KBM-7 (cell line): ENCODE results near the gene ZNF318.
"Not testable (repeated sequence)": the region's sequence is repeated elsewhere in the genome, so short reads cannot be mapped to it uniquely, and the experiment has no call there.

Experiments used
- DNase-seq: peaks from one replicate; pipeline ENCODE4 v3.0.0-alpha.2; 2015
- in situ Hi-C: fragments of 300-500 bp; cut with MboI; formaldehyde crosslinking; loops from 2 replicates; pipeline ENCODE4 v1.14.3; 2020; ENCODE audit warnings: low sequenced_read_pairs, low pct_unique_long_range_greater_than_20kb, mixed read lengths

Gene ZNF318

GRCh38 chr6:43355862-43356590 is 13.4 kb downstream of the ZNF318 start:
- in situ Hi-C loops = no loop called here
- DNase-seq = peak; percentile 32

- DNase-seq, in situ Hi-C loops: not testable (repeated sequence)
Observed at GRCh38 chr6:43351951-43352350, 17.5 kb downstream of the ZNF318 start.

DNA sequence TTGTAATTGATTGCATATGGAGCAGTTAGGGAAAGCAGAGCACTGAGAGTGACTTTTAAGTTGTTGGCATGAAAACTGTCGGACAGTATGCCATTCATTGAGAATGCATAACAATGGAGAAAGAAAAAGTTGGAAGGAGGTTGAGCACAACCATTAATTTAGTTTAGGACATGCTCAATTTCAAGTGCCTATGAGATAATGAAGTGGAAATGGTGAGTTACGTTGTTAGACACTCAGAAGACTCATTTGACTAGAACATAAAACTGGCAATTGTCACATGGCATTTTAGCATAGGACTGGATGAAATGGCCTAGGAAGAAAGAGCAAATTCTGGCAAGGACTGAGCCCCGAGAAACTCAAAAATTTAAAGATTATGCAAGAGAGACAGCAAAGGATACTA is 22.0 kb downstream of the ZNF318 start:
- no peak for DNase-seq
- in situ Hi-C loops = no loop called here

GRCh38 chr6:43347021-43347420 is 22.4 kb downstream of the ZNF318 start:
- in situ Hi-C loops = no loop called here
- DNase-seq = no peak

GRCh38 chr6:43346243-43346642 is 23.2 kb downstream of the ZNF318 start:
- in situ Hi-C loops, DNase-seq: not testable (repeated sequence)

GRCh38 chr6:43339168-43339567 is 30.3 kb downstream of the ZNF318 start:
- in situ Hi-C loops = no loop called here
- DNase-seq = no peak

- DNase-seq = no peak
- in situ Hi-C loops = no loop called here
Observed at GRCh38 chr6:43338243-43338642, 31.2 kb downstream of the ZNF318 start.

DNA sequence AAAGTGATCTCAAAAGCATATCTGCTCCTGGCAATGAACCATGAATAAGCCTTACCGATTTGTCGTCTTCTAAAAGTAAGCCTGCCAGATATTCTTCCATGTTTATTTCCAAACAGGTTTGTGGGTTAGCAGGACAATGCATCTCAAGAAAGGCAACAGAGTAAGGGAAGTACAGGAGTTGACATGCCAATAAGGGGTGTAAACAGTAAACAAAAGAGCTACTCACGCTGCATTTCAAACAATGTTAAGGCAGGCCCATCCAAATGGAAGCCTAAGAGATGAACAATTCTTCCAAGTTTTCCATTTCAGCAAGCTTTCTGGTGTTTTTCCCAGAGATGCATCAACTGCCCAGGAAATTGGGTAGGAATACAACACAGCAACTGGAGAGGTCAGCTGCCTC is 33.1 kb downstream of the ZNF318 start:
- no peak for DNase-seq
- in situ Hi-C loops = no loop called here

GRCh38 chr6:43335469-43335868 is 34.0 kb downstream of the ZNF318 start:
- in situ Hi-C loops = no loop called here
- DNase-seq = no peak

DNA sequence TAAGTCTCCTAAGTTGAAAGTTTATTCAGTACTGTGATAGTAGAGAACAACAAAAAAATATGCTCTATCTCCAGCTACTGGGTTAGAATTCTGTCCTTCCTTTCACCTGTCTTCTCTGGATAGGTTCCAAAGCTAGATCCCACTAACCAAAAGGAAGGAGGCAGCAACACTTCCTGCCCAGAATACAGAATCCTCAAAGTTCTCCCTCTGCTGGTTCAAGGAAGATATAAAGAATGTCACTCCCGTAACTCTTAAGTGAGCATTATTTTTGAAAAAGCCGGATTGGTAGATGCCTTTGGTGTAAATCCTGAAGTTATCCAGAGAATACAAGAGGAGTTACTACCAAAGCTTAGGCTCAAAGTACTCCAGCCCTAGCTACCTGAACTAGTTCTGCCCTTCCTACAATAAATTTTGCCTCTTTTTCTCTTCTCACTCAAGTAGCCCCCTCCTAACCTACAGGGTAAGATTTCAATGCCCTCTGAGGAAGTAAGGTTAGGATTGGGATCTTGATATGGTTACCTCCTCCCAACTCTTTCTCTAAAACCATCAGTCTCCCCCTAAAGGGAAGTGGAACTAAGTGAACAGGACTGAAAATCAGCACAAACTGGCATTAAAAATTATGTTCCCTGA is 34.9 kb downstream of the ZNF318 start:
- in situ Hi-C loops = no loop called here
- DNase-seq = peak; percentile 65

GRCh38 chr6:43331891-43332290 is 37.6 kb downstream of the ZNF318 start:
- peak; percentile 20 for DNase-seq
- in situ Hi-C loops = no loop called here

- in situ Hi-C loops = no loop called here
- DNase-seq = no peak
Observed at GRCh38 chr6:43331470-43331869, 38.0 kb downstream of the ZNF318 start.

DNA sequence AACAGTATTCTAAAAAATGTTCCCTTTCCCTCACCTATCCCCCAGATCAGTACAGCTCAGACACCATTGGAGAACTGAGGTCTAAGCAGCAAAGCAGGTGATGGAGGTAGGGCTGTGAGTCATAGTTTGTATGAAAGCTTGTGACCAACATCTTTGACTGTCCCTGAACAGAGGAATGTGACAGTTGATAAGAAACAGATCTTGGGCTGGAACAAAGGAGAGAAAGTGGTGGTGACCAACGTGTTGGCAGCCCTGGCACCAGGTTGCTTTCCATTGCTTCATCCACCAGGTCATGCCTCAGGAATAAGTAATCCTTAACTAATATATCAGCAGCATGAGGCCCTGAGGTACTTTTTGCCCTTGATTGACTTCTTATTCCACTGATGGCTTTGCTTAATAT is 40.9 kb downstream of the ZNF318 start:
- DNase-seq = no peak

GRCh38 chr6:43325876-43326275 is 43.6 kb downstream of the ZNF318 start:
- in situ Hi-C loops = no loop called here
- DNase-seq = no peak

More for the DNA sequence above, 40.9 kb downstream of the ZNF318 start:
- in situ Hi-C loops = no loop called here

DNA sequence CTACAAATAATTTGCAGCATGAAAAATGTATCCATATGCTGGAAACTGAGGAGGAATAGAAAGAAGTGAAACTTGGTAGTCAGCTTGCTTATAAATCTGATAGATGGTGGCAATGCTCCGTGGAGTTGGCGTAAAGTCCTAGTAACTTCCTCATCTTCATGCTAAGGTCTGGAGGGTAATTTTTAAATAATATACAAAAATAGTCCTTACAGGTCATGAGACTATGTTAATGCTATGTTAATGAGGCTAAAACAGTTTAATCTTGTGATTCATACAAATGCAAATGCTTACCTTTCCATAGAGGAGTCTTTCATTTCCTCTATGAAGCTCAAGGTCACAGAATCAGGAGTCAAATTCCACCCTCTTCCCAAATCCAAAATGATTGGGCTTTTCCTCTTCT is 51.4 kb downstream of the ZNF318 start:
- no peak for DNase-seq
- in situ Hi-C loops = no loop called here

DNA sequence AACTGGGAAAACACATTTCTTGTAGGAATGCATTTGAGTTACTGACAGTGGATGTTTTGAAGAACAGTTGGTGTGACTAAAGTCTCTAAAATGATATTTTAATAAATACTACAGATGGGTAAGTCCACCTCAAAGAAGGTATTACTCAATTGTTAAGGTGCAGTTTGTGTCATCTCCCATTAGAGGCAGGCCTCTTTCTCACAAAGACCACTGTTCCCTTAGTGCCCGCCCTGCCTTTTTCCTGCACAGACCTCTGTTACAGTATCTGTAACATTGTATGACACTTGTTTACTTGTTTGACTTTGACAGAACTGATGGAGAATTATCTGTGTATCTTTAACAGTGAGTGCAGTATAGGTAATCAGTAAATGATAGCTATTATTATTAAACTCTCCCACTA is 55.6 kb downstream of the ZNF318 start:
- in situ Hi-C loops = no loop called here
- no peak for DNase-seq

- no peak for DNase-seq
- in situ Hi-C loops = no loop called here
Observed at GRCh38 chr6:43311666-43312065, 57.8 kb downstream of the ZNF318 start.

DNA sequence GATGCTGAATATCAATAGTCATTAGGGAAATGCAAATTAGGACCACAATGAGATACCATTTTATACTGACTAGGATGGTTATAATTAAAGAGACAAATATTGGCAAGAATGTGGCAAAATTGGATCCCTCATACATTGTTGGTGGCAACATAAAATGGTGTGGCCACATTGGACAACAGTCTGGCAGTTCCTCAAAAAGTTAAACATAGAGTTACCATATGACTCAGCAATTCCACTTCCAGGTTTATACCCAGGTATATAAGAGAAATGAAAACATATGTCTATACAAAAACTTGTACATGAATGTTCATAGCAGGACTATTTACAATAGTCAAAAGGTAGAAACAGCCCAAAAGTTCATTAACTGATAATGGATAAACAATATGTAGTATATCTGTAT is 58.8 kb downstream of the ZNF318 start:
- in situ Hi-C loops = no loop called here
- peak; percentile 64 for DNase-seq

- in situ Hi-C loops = no loop called here
- no peak for DNase-seq
Observed at GRCh38 chr6:43310134-43310533, 59.3 kb downstream of the ZNF318 start.

GRCh38 chr6:43308990-43309477 is 60.4 kb downstream of the ZNF318 start:
- no peak for DNase-seq
- in situ Hi-C loops = no loop called here
